GM12891 (cell line): ENCODE results near the gene TEC.

Experiments
- PAX5 ChIP-seq: IDR thresholded peaks from 2 replicates; pipeline ENCODE4 v1.6.1; 2011; ENCODE audit warnings: low read length, moderate library complexity, mild to moderate bottlenecking; ENCODE audit not compliant: insufficient read depth, severe bottlenecking
- POLR2A ChIP-seq: IDR thresholded peaks from 2 replicates; pipeline ENCODE4 v1.6.1; 2011; ENCODE audit warnings: low read depth, low read length, control low read depth
- POLR2AphosphoS5 ChIP-seq: IDR thresholded peaks from 2 replicates; pipeline ENCODE4 v1.6.1; 2011; ENCODE audit warnings: low read depth, low read length, control low read depth
- TAF1 ChIP-seq: IDR thresholded peaks from 2 replicates; pipeline ENCODE4 v1.6.1; 2011; ENCODE audit warnings: low read depth, low read length, control low read depth

DNA sequence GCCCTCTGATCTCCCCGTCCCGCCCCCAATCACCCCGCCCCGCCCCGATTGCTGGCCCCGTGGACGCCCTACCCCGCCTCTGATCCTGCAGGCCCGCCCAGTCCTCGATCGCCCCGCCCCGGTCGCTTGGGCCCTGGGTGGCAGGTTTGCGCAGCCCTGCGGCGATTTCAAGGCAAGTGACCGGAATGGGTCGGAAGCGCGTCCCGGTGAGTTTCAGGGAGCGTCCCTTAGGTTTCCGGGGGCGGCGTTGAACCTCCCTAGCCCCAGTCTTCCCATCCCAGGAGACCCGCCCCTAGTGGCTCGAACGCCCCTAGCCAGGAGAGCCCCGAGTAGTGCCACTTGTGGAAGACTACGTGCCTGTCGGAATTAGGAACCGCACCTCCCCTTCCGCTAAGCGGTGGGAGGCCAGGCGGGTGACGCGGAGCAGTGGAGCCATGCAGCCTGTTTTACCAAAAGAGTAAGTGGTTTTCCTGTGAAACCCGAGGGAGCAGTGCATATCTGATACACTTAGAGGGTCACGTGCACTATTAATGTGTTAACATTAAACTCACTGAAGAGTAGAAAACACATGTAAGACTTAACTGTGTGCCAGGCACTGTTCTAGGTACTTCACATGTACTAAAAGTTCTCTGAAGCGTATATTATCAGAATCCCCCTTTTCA lies 354 bp upstream of the TEC start:
- no peak; the same call in 1 of the 2 replicates for TF ChIP-seq POLR2A
- TF ChIP-seq POLR2AphosphoS5, result no peak; the same call in 1 of the 2 replicates
- TF ChIP-seq TAF1, result no peak; the same call in none of the 2 replicates
- TF ChIP-seq PAX5, result no peak
